ENCODE data around the gene KCTD5.

DNA sequence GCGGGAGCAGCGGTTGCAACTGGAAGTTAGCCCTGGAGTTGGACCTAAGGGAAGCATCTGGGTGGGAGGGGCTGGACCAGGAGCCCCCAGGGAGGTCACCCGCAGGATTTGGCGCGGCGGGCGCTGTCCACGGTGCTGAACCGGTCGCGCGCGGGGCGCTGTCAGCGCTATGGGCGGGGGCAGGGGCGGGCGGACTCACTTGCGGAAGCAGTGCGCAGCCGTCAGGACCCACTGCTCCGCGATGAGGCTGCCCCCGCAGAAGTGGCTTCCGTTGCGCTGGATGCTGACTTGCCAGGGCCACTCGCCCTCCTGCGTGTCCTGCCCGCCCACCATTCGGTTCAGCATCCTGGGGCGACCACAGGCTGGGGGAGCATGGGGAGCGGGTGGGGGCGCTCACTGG, 33.2 kb downstream of the KCTD5 start:
- TF ChIP-seq POLR2A (IDR thresholded peaks at IDR 0.05) (no peak), POLR2AphosphoS5 (IDR thresholded peaks at IDR 0.05) (no peak)
- TF ChIP-seq, protein P1, sequence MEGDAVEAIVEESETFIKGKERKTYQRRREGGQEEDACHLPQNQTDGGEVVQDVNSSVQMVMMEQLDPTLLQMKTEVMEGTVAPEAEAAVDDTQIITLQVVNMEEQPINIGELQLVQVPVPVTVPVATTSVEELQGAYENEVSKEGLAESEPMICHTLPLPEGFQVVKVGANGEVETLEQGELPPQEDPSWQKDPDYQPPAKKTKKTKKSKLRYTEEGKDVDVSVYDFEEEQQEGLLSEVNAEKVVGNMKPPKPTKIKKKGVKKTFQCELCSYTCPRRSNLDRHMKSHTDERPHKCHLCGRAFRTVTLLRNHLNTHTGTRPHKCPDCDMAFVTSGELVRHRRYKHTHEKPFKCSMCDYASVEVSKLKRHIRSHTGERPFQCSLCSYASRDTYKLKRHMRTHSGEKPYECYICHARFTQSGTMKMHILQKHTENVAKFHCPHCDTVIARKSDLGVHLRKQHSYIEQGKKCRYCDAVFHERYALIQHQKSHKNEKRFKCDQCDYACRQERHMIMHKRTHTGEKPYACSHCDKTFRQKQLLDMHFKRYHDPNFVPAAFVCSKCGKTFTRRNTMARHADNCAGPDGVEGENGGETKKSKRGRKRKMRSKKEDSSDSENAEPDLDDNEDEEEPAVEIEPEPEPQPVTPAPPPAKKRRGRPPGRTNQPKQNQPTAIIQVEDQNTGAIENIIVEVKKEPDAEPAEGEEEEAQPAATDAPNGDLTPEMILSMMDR (IDR thresholded peaks at IDR 0.05) = no peak
